Astrocyte (in vitro differentiated cells and primary cell): ENCODE results near the gene RPS6KA2.

ENCODE experiments used
- EZH2 ChIP-seq: IDR thresholded peaks from 2 replicates; pipeline ENCODE4 v1.6.1; 2012; ENCODE audit warnings: mild to moderate bottlenecking, low read length, inconsistent platforms; ENCODE audit not compliant: insufficient read depth
- TF ChIP-seq, protein P1 (sequence below): IDR thresholded peaks from 2 replicates; pipeline ENCODE4 v1.5.1; 2011; ENCODE audit warnings: low read depth, mild to moderate bottlenecking, inconsistent platforms, low read length, moderate library complexity; ENCODE audit not compliant: insufficient read depth

DNA sequence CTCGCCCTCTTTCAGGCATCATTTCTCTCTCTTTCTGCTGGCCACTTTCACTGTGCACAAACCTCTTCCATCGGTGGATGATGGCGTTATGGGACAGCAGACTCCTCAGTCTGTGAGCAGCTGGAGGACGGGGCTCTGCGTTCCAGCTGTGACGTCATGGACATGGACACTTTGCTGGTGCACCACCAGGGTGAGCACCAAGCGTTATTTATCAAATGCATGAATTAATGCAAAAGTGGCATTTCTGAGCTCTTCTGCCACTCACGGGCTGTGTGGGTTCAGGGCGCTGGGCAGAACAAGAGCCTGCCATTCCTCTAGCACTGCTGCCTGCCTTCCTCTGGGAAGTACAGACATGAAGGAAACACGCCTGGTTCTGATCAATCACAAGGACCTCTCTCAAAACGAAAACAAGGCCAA, 161.4 kb downstream of the RPS6KA2 start:
- no peak for TF ChIP-seq EZH2
- TF ChIP-seq, protein P1, sequence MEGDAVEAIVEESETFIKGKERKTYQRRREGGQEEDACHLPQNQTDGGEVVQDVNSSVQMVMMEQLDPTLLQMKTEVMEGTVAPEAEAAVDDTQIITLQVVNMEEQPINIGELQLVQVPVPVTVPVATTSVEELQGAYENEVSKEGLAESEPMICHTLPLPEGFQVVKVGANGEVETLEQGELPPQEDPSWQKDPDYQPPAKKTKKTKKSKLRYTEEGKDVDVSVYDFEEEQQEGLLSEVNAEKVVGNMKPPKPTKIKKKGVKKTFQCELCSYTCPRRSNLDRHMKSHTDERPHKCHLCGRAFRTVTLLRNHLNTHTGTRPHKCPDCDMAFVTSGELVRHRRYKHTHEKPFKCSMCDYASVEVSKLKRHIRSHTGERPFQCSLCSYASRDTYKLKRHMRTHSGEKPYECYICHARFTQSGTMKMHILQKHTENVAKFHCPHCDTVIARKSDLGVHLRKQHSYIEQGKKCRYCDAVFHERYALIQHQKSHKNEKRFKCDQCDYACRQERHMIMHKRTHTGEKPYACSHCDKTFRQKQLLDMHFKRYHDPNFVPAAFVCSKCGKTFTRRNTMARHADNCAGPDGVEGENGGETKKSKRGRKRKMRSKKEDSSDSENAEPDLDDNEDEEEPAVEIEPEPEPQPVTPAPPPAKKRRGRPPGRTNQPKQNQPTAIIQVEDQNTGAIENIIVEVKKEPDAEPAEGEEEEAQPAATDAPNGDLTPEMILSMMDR: no peak
